Anterior cingulate cortex (tissue), 58 donors: ENCODE data around the gene ODAD2.

ENCODE experiments used
- DNase-seq, 58 donors: peaks; one replicate each; lab custom pipeline; 2025; lab: John Stamatoyannopoulos, UW

ODAD2 gene

DNA sequence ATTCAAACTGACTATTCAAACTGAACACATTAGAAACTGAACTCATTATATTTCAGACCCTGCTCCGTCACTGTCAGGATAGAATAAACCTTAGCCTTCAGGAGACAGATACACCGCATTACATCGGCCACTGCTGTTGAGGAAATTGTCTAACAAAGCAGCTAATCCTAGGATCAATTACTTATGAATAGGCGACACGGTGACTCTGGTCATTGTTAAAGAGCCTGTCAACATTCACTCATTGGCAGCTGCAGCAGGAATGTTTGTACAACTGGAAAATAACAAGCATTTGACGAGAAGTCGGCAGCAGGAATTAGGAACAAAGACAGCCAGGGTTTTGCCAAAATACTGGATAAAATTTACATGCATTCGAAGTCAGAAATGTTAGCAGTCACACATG is 141.3 kb downstream of the ODAD2 start:
- no peak for DNase-seq

DNA sequence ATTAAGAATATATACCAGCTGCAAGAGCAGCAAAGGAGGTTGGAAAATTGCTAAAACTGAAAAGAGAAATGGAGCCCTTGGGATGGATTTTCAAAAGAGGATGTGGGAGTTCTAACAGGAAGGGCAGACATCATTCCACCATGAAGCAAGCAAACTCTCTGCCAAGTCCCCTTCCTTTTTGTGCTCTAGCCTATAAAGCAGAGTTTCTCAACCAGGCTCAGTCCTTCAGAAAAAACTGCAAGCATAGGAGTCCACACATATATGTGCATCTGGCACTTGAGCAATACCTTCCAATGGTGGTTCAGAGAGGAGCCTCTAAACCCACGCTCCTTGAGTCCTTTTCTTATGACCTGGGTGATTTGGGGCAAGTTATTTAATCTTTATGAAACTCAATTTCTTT is 154.7 kb downstream of the ODAD2 start:
- DNase-seq: no peak

DNA sequence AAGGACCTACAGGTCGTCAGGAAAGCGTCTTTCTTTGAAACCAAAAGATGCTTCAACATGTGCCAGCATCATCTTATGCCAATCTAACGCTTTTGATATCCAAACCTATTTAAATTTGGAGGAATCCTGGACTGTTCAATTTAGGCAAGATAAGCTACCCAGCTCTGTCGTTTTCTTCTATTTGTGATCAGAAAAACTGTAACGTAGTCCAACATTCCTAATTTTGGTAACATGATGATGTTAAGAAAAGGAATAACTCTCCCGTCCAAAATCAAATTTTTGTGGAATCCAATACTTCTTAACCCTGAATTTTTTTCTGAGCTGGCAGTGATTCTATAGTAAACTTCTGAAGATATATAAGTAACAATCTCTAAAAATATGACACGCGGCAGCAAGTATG is 160.0 kb downstream of the ODAD2 start:
- DNase-seq: no peak

DNA sequence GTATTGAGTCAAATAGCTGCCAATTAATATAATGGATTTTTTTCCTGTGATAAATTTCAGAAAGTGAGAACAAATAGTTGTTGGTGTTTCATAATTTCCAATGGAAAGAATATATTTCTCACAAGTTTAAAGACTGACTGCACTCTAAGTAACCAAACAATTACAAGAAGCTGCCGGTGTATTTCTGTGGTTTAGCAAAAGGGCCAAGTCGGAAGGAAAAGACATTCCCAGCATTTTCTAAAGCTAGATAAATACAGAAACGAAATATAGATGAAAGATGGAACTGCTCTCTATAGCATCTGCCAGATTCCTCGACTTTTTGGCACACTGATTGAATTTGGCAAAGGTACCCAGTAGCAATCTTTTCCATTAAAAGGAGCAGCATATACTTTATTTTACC is 160.5 kb downstream of the ODAD2 start:
- DNase-seq: no peak

DNA sequence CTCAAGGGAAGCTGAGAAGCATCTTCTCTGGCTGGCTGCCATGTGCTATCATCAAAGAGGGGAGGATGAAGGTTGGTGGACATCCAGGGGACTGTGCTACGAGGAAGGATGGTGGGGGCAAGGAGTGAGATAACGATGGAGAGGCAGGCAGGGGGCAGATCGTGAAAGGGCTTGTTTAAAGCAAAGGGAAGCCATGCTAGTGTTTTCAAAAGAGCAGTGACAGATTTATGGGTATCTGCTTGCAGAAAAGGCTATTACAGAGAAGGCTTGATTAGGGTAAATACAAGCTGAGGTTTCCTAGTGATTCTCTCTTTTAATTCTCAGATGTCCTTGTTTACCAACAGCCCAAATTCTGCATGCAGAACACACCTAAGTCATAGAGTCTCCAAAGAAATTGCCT is 164.4 kb downstream of the ODAD2 start:
- DNase-seq: no peak

DNA sequence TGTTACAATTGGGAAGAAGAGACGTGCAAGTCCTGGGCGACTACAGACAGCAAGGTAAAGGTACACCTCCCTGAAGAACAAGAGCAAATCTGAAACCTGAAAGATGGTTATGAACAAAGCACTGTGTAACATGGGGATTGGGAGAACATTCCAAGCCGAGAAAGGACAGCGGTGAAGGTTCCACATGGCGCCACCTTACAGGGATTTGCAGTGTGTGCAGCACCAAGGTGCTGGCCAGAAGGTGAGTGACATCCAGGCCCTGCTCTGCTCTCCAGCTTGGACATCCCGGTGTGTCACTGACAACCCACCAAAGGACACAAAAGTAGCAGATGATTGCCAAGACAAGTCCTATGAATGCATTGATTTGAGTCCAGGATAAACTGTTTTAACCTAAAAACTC is 165.1 kb downstream of the ODAD2 start:
- DNase-seq: no peak

DNA sequence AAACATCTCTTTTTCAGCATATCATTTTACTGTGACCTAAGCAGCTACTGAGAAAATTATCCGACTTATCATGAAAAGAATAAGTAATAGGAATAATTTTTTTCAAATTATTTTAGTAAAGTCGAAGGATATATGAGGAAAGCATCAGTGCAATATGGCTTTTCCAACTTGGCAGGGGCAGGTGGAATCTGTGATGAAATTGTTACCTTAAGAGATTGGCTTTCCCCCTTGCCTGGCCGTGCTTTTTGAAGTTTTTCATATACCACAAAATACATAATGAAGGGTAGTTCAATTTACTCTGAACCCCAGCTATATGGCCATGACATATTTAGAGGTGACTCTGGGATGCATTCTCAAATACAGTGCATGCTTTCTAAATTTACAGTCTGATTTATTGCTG is 166.1 kb downstream of the ODAD2 start:
- DNase-seq: no peak

DNA sequence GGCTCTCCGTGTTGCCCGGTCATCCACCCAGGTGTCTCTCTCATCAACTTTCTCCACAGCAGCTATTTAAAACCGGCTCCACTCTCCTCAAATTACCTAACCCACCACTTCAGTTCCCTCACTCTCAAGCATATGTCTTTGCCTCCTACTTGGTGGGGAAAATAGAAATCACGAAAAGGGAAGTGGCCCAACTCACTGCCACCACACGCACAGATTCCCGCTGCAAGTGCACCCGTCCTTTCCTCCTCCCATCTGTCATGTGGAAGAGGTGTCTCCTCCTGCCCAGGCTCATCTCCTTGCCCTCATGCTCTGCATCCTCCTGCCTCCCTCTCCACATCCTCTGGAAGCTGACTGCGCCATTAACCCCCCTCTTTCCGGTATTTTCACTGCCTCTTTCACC is 172.5 kb downstream of the ODAD2 start:
- DNase-seq: peak in 2 of 58 donors; percentile 3 to 10

DNA sequence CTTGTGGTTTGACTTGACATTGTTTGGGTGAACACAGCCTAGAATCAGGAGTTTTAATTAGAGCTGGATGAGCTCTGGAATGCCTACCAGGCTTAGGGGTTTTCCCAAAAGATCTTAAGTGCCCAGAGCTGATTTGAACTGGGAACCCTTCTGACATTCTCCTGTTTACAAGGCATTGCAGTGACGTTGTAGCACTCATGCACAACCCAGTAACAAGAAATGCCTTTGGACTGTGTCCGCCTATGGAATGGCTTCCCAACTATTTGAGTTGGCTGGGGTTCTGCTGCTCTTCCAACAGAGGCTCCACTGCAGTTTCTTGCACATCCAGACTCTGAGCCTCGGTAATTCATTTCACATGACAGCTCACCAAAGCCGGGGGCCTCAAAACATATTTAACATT is 176.6 kb downstream of the ODAD2 start:
- no peak for DNase-seq

DNA sequence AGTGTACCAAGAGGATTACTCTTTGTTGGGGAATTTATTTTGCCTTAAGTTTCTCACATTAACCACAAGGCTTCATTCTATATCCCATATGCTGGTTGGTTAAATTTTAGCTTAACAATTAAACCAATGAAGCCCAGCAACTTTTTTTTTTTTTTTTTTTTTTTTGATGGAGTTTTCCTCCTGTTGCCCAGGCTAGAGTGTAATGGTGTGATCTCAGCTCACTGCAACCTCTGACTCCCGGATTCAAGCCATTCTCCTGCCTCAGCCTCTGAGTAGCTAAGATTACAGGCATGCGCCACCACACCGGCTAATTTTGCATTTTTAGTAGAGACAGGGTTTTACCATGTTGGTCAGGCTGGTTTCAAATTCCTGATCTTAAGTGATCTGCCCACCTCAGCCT is 178.2 kb downstream of the ODAD2 start:
- no peak for DNase-seq

DNA sequence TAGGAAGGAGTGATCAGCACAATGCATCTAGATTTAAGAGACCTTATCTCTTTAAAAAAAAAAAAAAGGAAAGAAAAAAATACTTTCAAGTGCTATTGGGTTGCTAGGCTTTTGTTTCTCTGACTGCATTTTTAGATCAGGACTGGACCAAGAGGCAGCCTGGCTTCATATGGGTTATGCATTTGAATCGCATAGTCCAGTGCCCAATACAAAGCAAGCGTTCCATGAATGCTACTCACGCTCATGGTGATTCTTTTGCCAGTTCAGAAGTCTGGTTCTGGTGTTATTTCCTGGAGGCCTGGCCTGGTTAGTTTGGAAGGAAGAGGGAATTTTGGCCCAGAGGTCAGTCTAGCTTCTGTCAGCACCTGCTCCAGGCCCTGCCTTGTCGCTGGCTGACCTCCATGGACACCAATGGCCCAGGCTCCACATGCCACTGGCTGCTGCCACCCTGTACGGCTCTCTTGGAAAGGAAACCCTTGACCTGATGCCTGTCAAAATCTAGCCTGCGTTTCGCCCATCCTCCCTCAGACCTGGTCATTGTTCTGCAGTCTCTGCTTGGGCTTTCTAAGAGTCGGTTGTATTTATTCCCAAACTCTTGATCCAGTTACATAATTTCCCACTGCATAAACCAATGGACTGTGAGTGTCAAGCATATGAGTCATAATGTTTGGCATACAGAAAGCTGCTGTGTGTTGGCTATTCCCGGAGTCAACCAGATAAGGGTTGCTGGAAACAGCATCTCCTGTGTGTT is 178.9 kb downstream of the ODAD2 start:
- peak in 1 of 58 donors; percentile 5 for DNase-seq

DNA sequence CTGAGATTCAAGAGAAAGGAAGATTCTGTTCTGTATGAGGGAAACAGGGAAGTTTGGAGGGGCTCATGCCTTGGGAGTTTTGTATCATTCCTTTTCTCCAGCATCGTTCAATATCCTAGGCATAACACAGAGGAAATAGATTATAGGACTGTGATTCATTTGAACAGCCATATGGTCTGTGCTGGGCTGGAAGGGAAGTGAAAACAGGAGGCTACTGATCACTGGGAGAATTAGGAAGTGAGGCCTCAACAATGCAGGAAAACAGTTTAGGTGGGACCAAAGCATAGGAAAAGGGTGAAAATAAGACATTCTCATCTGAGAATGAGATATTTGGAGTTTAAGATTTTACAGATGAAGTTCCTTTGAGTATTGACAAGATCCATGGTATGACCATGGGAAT is 182.6 kb downstream of the ODAD2 start:
- DNase-seq: no peak

DNA sequence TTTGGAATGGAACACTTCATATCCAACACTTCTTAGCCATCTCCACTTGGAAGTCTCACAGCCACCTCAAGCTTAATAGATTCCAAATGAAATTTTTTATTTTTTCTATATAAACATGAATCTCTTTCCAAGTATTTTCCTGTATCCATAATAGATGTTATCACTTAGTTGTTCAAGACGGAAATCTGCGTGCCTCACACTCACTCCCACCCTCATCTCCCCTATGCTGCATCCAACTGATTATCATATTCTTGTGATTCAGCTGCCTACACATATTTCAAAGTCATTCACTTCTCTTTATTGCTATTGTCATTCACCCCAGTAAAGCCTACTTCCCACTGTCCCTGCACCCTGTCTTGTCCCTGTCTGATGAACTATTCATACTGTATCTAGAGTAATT is 183.0 kb downstream of the ODAD2 start:
- no peak for DNase-seq

DNA sequence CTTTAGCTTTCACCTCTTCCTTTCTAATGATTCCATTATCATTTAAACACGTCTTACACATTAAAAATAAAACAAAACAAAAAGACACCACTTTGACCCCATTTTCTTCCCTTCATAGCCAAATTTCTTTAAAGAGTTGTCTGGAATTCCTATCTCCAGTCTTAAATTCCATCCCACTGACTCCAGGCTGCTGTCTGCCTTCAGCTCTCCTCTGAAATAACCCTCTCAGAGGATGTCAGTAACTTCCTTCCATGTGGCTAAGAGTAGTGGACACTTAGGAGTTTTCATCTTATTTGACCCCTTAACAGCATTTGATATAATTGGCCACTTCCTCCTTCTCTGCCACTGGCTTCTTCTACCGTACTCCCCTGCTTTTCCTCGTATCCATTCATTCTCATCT is 183.6 kb downstream of the ODAD2 start:
- DNase-seq: no peak

DNA sequence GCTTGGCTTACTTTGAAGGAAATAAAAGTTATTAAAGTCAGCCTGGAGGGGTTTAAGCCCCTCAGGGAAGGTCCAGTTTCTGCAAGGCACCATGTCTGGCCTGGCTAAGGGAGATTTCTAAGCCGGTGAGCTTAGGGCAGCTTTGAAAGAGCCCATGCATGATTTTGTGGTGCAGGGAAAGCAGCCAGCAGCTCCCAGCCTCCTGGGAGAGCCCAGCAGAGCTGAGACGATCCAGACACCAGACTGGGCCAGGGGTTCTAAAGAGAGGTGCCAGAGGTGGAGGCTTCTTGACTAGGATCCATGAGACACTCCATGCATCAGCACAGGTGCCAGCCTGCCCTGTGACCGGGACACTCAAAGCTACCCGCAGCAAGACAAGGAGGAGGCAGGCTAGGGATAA is 193.7 kb downstream of the ODAD2 start:
- DNase-seq: no peak

DNA sequence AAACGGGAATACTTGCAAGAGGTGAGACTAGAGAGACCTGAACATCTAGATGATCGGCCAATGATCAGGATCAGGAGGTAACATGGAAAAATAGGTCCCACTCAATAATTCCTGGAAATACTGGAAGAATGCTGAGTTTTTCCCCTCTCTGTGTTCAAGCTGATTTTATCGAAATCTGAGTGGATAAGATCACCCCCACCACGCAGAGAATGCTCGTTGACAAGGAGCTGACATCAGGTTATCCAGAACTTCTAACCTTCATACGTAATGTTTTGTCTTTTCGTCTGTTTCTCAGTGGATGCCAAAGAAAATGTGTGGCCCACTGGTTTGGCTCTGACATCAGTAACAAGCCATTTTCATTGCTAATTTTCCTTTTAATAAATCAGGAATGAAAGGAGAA is 194.7 kb downstream of the ODAD2 start:
- DNase-seq: no peak

DNA sequence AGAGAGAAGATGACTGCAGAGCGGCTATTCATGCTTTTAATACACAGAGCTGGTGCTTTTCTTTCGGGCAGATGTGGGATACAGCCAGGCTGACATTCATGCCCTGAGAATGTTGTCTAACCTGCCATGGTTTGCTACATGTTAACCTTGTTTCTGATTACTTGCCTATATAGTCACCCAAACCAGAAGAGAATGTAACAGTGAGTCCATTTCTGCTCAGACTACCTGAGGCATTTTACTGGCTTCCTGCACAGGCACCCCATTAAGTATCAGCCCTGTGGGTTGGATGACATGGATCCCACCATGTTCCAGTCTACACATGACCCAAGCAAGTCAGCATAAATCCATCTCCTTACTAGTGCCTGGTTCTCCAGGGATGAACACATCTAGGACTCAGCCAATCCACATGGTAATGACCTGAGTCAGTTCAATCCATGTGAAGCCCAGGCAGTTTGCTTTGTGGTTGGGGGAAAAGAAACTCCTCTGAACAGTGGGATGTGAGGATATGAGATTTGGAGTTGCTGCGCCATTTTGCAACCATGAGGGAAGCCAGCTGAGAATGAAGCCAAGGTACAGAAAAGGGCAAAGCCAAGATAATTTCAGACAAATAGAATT is 197.6 kb downstream of the ODAD2 start:
- no peak for DNase-seq

DNA sequence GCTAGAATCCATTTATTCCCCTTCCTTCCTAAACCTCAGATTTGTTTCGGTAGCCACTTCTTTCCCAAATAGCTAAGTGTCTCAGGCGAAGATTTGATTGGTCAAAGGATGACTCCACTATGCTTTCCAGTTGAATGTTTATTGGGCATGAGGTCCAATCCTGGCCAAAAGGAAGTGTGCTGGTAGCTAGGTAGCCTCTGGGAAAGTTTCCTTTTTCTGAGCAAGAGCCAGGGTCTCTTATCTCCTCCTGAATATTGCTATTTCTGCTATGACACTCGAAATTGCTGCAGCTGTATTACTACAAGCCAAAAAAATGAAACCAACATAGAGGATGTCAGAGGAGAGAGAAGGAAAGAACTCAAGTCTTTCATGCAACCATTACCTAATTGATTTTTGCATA is 199.8 kb downstream of the ODAD2 start:
- no peak for DNase-seq

DNA sequence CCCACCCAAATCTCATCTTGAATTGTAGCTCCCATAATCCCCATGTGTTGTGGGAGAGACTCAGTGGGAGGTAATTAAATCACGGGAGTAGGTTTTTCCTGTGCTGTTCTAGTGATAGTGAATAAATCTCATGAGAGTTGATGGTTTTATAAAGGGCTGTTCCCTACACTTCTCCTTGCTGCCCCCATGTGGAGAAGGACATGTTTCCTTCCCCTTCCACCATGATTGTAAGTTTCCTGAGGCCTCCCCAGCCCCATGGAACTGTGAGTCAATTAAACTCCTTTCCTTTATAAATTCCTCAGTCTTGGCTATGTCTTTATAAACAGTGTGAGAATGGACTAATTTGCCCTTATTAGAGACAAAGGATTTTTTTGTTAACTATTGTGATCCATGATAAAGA is 204.7 kb downstream of the ODAD2 start:
- DNase-seq: no peak

DNA sequence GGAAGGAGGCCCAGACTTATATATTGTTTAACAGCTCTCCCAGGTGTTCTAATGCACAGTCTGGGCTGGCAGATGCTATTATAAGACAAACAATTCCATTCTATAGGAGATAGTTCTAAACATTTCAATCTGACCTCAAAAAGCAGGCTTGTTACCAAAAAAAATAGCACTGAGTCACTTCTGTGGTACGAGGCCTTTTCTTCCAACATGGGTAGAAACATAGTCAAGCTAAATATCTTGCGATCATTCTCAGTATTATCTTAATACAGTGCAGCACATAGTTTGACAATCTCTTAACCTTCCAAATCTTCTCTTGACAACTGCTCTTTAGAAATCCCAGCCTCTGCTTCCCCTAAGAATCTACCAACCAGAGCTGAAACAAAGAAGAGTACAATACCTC is 206.7 kb downstream of the ODAD2 start:
- no peak for DNase-seq

DNA sequence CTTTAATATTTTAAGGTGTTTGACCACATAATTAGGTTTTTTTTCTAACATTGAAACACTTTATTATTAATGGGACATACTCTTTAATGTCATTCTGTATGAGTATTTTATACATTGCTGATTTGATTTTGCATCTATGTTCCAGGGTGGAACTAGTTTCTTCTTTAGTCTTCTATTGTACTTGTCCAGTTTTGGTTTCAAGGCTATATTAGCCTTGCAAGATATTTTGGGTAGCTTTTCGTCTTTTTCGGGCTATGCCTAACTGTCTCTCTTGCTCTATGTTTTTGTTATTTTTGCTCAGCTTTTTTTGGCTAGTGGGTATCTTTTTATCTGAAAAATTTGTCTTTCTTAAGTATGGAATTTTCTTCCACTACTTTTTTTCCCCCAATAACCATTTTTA is 214.6 kb downstream of the ODAD2 start:
- no peak for DNase-seq

DNA sequence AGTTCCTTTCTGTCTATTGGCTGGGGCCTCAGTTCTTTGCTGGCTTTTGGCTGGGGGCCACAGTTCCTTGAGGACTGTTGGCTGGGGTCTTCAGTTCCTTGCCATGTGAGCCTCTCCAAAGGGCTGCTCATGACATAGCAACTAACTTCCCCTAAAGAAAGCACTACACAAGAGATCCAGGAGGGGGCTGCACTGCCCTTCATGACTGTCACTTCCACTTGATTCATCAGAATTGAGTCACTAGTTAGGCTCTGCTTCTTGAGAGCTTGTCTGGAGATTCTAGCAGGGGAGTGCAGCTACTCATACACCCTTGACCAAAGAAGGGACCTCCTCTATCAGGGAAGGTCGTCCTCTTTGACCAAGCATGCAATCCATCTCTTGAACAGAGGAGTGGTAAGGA is 215.2 kb downstream of the ODAD2 start:
- DNase-seq: no peak
